GM21717 (cell line): ENCODE results near the gene KRTAP9-8.
"Not testable (repeated sequence)": the region's sequence is repeated elsewhere in the genome, so short reads cannot be mapped to it uniquely, and the experiment has no call there.

ENCODE experiments used
- ATAC-seq: cut with Tn5 transposase; IDR thresholded peaks from one replicate; pipeline ENCODE4 v1.9.1; 2021; ENCODE audit warnings: mild to moderate bottlenecking, moderate library complexity; ENCODE audit not compliant: unreplicated experiment

KRTAP9-8 gene

DNA sequence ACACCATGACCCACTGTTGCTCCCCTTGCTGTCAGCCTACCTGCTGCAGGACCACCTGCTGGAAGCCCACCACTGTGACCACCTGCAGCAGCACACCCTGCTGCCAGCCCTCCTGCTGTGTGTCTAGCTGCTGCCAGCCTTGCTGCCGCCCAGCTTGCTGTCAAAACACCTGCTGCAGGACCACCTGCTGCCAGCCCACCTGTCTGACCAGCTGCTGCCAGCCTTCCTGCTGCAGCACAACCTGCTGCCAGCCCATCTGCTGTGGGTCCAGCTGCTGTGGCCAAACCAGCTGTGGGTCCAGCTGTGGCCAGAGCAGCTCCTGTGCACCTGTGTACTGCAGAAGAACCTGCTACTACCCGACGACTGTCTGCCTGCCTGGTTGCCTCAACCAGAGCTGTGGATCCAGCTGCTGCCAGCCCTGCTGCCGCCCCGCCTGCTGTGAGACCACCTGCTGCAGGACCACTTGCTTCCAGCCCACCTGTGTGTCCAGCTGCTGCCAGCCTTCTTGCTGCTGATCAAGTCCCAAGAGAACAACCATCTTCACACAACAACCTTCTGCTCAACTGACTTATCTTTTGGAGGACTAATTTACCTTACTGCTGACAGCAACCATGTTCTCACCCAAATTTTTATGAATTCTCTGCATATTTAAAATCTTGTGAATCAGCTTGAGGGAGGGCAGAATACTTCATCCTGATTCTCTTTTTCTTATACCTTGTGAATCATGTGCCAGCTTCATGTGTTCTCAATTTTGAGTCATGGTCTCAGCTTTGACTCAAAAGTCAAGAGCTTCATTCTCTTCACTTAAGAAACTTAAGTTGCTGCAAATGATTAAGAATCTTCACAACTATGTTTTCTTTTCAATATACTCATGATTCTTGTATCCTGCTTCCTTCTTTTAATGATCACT lies 17.8 kb downstream of the KRTAP9-8 start, which contains the start of gene KRTAP9-9:
Gene KRTAP9-9 (plus strand): TSS at position 4 of the 910 bp plus-strand sequence.
- ATAC-seq: not testable (repeated sequence)

DNA sequence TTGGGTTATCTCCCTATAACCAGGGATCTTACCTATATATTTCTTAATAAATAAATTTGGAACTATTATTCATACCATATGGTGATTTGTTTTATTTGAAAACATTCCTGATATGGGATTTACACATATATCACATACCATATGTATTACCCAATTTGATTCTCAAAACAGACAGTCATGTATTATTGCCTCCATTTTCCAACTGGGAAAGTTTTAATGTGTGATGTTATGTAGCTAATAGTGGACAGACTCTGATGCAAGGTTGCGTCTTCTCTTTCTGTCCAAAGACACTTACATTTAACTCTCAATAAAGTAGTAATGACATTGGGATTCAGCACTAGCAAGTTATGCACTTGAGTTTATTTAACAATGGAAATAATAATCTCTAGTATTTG lies 18.5 kb downstream of the KRTAP9-8 start:
- no peak for ATAC-seq

DNA sequence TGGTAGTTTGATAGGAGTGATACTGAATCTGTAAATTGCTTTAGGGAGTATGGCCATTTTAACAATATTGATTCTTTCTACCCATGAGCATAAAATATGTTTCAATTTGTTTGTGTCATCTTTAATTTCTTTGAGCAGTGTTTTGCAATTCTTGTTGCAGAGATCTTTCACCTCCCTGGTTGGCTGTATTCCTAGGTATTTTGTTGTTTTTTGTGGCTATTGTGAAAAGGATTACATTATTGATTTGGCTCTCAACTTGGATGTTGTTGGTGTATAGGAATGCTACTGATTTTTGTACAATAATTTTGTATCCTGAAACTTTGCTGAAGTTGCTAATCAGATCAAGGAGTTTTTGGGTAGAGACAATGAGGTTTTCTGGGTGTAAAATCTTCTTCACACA lies 20.6 kb downstream of the KRTAP9-8 start:
- no peak for ATAC-seq

DNA sequence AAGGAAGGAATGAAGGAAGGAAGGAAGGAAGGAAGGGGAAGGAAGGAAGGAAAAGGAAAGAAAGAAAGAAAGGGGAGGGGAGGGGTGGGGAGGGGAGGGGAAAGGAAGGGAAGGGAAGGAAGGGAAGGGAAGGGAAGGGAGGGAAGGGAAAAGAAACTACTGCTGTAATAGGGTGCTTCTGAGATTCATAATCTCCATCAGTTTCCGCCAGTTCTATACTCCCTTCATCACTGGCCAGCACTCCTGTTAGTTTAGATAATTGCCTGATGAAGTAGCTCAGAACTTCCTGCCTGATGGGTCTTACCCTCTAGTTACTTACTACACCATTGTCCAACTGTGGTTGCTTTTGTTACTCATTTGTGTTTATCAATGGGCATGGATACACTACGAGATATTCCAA lies 25.4 kb downstream of the KRTAP9-8 start:
- no peak for ATAC-seq

DNA sequence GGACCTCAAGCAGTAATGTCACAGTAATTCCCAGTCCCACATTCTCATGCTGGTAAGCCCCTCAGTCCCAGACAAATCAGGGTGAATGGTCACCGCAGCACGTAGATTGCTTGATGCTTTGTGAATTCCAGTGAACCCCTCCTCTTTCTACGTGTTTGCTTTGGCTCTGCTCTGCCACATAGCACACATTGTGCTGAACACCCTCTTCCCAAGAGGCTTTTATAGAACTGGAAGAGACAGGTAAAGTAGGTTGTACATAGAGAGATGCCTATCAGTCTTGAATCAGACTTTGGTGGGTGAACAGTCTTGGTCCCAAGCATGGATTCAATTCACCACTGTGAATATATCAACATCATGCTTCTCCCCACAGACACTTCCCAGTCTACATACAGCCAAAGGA lies 26.8 kb downstream of the KRTAP9-8 start:
- no peak for ATAC-seq

DNA sequence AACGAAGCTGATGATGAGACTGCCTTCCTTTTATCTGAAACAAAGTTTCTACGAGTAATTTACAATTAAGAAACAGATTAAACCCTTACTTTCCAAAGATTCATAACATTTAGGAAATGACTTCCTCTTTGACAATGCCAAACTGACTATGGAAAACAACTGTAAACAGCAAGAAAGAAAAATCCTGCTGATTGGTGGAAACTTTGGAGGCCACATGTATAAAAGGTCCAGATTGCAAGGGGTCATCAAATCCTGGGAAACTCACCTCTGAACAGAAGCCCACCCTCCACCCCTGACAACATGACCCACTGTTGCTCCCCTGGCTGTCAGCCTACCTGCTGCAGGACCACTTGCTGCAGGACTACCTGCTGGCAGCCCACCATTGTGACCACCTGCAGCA lies 27.3 kb downstream of the KRTAP9-8 start, which contains the start of gene KRTAP9-6:
Gene KRTAP9-6 (plus strand): TSS at position 301 of the 400 bp plus-strand sequence. CDS start 0 bp downstream, at position 301.
- no peak for ATAC-seq

DNA sequence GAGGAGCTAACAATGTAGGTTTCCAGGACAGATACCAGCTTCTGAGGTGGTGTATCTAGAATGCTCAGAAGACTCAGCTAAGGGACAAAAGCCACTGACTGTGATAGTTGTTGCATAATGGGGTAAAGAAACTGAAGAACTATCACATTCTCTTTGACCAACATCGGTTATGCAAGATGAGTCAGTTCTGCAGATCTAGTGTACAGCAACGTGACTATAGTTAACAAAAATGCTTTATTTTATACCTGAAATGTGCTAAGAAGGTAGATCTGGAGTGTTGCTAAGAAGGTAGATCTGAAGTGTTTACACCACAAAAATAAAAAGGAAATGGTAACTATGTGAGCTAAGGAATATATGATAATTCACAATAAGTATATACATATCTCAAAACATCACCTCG lies 29.9 kb downstream of the KRTAP9-8 start:
- ATAC-seq: no peak

DNA sequence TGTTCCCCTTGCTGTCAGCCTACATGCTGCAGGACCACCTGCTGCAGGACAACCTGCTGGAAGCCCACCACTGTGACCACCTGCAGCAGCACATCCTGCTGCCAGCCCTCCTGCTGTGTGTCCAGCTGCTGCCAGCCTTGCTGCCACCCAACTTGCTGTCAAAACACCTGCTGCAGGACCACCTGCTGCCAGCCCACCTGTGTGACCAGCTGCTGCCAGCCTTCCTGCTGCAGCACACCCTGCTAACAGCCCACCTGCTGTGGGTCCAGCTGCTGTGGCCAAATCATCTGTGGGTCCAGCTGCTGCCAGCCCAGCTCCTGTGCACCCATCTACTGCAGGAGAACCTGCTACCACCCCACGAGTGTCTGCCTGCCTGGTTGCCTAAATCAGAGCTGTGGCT lies 33.5 kb downstream of the KRTAP9-8 start:
- ATAC-seq: not testable (repeated sequence)

DNA sequence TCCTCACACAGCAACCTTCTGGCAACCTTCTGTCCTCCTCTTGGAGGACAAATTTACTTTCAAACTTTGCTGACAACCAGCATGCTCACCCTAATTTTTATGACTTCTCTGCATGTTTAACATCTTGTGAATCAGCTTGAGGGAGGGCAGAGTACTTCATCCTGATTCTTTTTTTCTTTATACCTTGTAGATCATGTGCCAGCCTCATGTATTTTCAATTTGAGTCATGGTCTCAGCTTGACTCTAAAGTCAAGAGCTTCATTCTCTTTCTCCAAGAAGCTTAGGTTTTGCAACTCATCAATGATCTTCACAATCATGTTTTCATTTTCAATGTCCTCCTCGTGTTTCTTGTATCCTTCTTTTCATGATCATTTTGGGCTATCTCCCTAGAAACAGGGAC lies 34.1 kb downstream of the KRTAP9-8 start:
- ATAC-seq: no peak

DNA sequence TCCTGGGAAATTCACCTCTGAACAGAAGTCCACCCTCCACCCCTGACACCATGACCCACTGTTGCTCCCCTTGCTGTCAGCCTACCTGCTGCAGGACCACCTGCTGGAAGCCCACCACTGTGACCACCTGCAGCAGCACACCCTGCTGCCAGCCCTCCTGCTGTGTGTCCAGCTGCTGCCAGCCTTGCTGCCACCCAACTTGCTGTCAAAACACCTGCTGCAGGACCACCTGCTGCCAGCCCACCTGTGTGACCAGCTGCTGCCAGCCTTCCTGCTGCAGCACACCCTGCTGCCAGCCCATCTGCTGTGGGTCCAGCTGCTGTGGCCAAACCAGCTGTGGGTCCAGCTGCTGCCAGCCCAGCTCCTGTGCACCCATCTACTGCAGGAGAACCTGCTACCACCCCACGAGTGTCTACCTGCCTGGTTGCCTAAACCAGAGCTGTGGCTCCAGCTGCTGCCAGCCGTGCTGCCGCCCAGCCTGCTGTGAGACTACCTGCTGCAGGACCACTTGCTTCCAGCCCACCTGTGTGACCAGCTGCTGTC lies 37.9 kb downstream of the KRTAP9-8 start, which contains the start of gene KRTAP9-7:
Gene KRTAP9-7 (plus strand): TSS at position 51 of the 543 bp plus-strand sequence. CDS start 0 bp downstream, at position 51.
- not testable (repeated sequence) for ATAC-seq

DNA sequence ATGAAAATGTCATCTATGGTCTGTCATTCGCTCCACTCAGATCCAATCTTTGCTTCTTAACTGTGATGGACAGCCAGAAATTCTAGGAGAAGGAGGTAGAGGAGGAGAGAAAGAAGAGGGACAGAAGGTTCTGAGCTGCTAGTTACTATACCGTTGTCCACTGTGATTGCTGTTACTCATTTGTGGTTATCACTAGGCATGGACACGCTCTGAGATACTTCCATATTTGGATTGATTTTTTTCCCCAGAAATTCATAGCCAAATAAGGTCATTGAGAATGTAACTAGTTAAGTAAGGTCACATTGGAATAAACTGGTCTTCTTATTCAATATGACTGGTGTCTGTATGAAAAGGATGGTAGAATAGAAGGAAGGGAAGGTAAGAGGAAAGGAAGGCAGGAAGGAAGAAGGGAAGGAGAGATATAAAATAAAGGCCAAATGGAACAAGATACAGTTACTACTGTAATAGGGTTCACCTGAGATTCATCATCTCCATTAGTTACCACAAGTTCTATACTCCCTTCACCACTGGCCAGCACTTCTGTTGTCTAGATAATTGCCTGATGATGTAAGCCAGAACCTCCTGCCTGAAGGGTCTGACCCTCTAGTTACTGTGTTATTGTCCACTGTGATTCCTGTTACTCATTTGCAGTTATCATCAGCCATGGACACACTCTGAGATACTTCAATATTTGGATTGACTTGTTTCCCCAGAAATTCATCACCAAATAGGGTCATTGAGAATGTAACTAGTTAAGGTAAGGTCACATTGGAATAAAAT lies 40.6 kb downstream of the KRTAP9-8 start:
- no peak for ATAC-seq

DNA sequence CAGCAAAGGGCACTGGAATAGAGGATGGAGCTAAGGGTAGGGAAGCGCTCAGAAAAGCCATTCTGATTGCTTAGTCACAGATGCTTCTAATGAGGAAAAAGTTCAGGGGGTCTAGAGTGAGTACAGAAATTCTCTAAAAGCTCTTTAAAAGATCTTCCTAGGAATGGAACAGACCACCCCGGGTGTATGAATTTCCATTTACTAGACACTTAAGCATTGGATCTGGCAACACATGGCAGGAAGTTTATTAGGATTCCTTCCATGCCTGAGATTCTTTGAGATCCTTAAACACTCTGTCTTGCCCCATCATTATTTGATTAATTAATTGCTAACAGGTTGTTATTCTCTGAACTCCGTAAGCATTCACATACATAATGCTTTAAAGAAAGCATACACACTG lies 46.2 kb downstream of the KRTAP9-8 start:
- ATAC-seq: no peak

DNA sequence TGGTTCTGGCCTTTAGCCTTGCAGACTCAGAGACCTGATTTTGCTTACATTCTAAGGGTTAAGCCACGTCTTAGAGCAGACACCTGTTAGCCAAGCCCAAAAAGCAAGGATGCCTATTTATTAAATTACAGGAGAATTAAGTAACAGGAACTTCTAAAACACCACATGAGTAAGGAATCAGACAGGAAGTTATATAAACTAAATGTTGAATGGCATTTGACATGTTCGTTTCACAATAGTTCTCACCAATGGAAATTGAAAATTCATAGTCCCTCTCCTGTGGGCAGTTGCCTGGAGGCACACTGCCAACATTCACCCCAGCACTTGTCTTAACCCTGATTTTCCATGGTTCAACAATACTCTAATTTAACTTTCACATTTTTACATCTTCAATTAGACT lies 46.7 kb downstream of the KRTAP9-8 start:
- ATAC-seq: no peak

DNA sequence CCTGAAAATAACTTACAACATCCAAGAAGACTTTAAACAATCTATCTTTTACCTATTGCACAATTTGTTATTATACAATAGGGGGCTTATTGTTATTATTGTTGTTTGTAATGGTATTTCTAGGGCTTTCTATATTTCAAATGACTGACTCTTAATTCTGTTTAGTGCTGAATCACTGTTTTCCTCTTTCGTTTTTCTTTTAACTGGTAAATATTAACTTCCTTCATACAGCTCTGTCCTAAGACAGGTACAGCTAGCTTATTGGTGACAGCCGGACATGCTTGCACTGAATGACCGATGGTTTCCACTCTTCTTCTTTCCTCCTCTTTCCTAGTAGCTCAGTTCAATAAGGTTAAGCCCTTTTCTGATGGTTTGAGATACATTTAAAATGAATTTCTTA lies 49.3 kb downstream of the KRTAP9-8 start:
- ATAC-seq: no peak
